KMS-11 (cell line): ENCODE results near the gene AGBL4.

Source experiments
- H2AFZ ChIP-seq: fragments of 200-600 bp; sonication (generic); 2 replicates; pipeline ENCODE4 v1.6.1; 2016; ENCODE audit warnings: antibody characterized with exemption, mixed run types, low read depth
- H3K27ac ChIP-seq: fragments of 200-600 bp; sonication (generic); 2 replicates; pipeline ENCODE4 v1.6.1; 2016; ENCODE audit warnings: mild to moderate bottlenecking, mixed run types
- H3K27me3 ChIP-seq: fragments of 200-600 bp; sonication (generic); 2 replicates; pipeline ENCODE4 v1.6.1; 2017; ENCODE audit warnings: mild to moderate bottlenecking, low read depth, mixed run types, moderate library complexity; ENCODE audit not compliant: insufficient read depth
- H3K36me3 ChIP-seq: fragments of 200-600 bp; sonication (generic); 2 replicates; pipeline ENCODE4 v1.6.1; 2017; ENCODE audit warnings: mild to moderate bottlenecking, mixed run types; ENCODE audit not compliant: insufficient read depth
- H3K4me1 ChIP-seq: fragments of 200-600 bp; sonication (generic); 2 replicates; pipeline ENCODE4 v1.6.1; 2016; ENCODE audit warnings: mild to moderate bottlenecking, low read depth, mixed run types; ENCODE audit not compliant: poor library complexity, severe bottlenecking
- H3K4me2 ChIP-seq: fragments of 200-600 bp; sonication (generic); 2 replicates; pipeline ENCODE4 v1.7.0; 2016; ENCODE audit warnings: mild to moderate bottlenecking, mixed run types
- H3K4me3 ChIP-seq: fragments of 200-600 bp; sonication (generic); IDR thresholded peaks from 2 replicates; pipeline ENCODE4 v1.6.1; 2017; ENCODE audit warnings: low read depth, low read length, mixed read lengths; ENCODE audit not compliant: insufficient read depth
- H3K79me2 ChIP-seq: fragments of 200-600 bp; sonication (generic); 2 replicates; pipeline ENCODE4 v1.6.1; 2016; ENCODE audit warnings: low read depth, mixed run types; ENCODE audit not compliant: insufficient read depth
- H3K9ac ChIP-seq: fragments of 200-600 bp; sonication (generic); 2 replicates; pipeline ENCODE4 v1.6.1; 2016; ENCODE audit warnings: mild to moderate bottlenecking, mixed run types
- H4K20me1 ChIP-seq: fragments of 200-600 bp; sonication (generic); 2 replicates; pipeline ENCODE4 v1.6.1; 2016; ENCODE audit warnings: mild to moderate bottlenecking, mixed run types; ENCODE audit not compliant: insufficient read depth
- TF ChIP-seq, protein P1 (sequence below): fragments of 200-600 bp; sonication (generic); conservative IDR thresholded peaks from 2 replicates; pipeline ENCODE4 v1.6.1; 2017; ENCODE audit warnings: low read depth, mild to moderate bottlenecking, antibody characterized with exemption, low read length, moderate library complexity, mixed read lengths

The AGBL4 gene

DNA sequence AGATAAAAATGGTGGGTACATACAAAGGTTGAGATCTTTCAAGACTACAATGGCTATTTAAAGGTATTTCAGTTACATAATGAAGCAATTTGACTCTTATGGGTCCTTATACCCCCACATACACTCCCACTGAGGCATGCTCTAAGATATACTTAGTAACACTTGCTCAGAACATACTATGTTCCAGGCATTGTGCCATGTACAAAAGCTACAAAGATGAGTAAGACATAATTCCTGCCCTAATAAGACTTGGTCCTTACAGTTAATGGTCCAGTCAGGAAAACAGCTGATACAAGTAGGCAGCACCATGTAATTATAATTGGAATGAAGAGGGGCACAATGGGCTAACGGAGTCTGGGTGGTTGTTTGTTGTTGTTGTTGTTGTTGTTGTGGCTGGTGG, 1080.4 kb downstream of the AGBL4 start:
- Histone ChIP-seq H3K27ac (no peak overlapping the region), H3K9ac (no peak overlapping the region), H3K4me2 (no peak overlapping the region), H3K4me3 (no peak overlapping the region), H4K20me1 (no peaks in the 10 kb centered on the region), H3K36me3 (no peaks in the 10 kb centered on the region), H3K4me1 (no peaks in the 10 kb centered on the region), H3K27me3 (no peaks in the 10 kb centered on the region), H2AFZ (no peak overlapping the region), H3K79me2 (no peaks in the 10 kb centered on the region)
- TF ChIP-seq, protein P1, sequence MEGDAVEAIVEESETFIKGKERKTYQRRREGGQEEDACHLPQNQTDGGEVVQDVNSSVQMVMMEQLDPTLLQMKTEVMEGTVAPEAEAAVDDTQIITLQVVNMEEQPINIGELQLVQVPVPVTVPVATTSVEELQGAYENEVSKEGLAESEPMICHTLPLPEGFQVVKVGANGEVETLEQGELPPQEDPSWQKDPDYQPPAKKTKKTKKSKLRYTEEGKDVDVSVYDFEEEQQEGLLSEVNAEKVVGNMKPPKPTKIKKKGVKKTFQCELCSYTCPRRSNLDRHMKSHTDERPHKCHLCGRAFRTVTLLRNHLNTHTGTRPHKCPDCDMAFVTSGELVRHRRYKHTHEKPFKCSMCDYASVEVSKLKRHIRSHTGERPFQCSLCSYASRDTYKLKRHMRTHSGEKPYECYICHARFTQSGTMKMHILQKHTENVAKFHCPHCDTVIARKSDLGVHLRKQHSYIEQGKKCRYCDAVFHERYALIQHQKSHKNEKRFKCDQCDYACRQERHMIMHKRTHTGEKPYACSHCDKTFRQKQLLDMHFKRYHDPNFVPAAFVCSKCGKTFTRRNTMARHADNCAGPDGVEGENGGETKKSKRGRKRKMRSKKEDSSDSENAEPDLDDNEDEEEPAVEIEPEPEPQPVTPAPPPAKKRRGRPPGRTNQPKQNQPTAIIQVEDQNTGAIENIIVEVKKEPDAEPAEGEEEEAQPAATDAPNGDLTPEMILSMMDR, result no peak

DNA sequence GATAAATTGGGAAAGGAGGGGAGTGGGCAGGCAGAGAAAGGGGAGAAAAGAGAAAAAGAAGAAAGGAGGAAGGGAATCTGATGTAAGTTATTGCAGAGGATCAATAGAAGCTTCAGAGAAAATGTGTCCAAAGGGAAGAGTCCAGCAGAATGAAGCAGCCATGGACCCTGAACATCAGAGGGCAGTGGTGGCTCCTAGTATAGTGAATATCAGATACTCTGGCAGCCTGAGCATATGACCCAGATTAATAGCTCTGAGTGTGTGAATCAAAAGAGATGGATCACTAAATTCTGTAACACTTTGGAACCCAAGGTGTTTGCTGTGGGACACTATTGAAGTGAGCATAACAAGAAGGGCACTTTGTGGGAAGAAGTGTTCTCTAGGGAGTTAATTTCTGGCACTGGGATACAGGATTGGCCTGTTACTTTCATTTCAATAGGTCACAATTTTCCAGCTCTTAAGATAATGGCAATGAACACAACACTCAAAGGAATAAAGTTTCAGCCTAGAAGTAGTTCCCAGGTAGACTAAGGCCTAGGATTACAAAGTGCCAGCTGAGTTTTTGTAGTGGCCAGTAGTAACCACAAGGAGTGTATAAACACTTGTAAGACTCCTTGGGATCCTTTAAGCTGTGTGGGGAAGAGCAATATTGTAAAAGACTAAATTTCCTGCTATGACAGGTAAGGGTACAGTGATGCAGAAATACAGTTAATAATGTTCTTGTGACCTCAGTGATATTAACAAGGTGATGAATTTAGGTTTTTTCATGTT, 1082.6 kb downstream of the AGBL4 start:
- Histone ChIP-seq H3K9ac (no peak overlapping the region), H3K36me3 (no peaks in the 10 kb centered on the region), H4K20me1 (no peaks in the 10 kb centered on the region), H3K27me3 (no peaks in the 10 kb centered on the region), H3K79me2 (no peaks in the 10 kb centered on the region), H3K4me2 (no peak overlapping the region), H3K4me3 (no peak overlapping the region), H3K4me1 (no peaks in the 10 kb centered on the region), H3K27ac (no peak overlapping the region), H2AFZ (no peak overlapping the region)
- TF ChIP-seq, protein P1, result no peak

DNA sequence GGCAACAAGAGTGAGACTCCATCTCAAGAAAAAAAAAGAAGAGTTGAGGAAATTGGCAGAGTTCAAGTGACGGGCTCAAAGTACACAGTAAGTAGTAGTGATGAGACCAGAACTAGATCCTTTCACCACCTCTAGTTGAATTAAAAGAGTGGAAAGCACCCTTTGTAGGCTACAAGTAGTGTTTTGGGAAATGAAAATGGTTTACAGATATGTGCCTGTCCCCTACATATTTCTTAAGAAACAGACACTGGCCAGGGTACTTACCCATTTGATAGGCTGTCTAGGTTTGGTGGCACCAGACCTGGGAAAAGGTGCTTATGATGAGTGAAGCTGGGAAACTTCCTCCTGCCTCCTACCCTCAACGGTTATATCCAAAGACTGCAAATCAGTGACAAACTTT, 1083.4 kb downstream of the AGBL4 start:
- Histone ChIP-seq H3K4me2 (no peak overlapping the region), H3K9ac (no peak overlapping the region), H3K79me2 (no peaks in the 10 kb centered on the region), H3K27ac (no peak overlapping the region), H4K20me1 (no peaks in the 10 kb centered on the region), H3K4me3 (no peak overlapping the region), H3K4me1 (no peaks in the 10 kb centered on the region), H3K27me3 (no peaks in the 10 kb centered on the region), H3K36me3 (no peaks in the 10 kb centered on the region), H2AFZ (no peak overlapping the region)
- TF ChIP-seq, protein P1, result no peak

DNA sequence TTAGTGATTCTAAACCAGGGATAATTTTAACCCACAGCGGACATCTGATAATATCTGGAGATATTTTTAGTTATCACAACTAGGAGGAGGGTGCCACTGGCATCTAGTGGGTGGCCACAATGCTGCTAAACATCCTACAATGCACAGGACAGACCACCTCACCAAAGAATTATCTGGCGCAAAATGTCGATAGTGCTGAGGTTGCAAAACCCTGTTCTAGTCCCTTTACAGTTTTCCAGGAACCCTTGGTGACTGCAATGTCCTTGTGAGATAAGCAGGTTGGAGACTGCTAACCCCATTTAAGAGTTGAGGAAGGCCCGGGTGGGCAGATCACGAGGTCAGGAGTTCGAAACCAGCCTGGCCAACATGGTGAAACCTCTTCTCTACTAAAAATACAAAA, 1083.9 kb downstream of the AGBL4 start:
- no peak overlapping the region for H3K4me3 ChIP-seq
- H3K9ac ChIP-seq, result no peak overlapping the region
- H4K20me1 ChIP-seq, result no peaks in the 10 kb centered on the region
- no peaks in the 10 kb centered on the region for H3K79me2 ChIP-seq
- H3K4me1 ChIP-seq, result no peaks in the 10 kb centered on the region
- no peak overlapping the region for H2AFZ ChIP-seq
- no peaks in the 10 kb centered on the region for H3K27me3 ChIP-seq
- no peak overlapping the region for H3K4me2 ChIP-seq
- no peaks in the 10 kb centered on the region for H3K36me3 ChIP-seq
- TF ChIP-seq, protein P1, result no peak
- no peak overlapping the region for H3K27ac ChIP-seq
